Fibroblast of mammary gland (primary cell): ENCODE measurements around the gene FBH1.

Experiments
- DNase-seq: peaks from one replicate; pipeline ENCODE4 v3.0.0-alpha.2; 2010; ENCODE audit warnings: low read depth
- H3K4me3 ChIP-seq: 2 replicates; pipeline ENCODE4 v1.5.1; 2011; ENCODE audit warnings: low read depth, mild to moderate bottlenecking, low read length, moderate library complexity; ENCODE audit not compliant: control insufficient read depth
- CTCF ChIP-seq: conservative IDR thresholded peaks from 2 replicates; pipeline ENCODE4 v1.5.1; 2011; ENCODE audit warnings: low read depth, low read length, inconsistent platforms; ENCODE audit not compliant: control insufficient read depth, insufficient read depth

FBH1 gene

GRCh38 chr10:5951721-5952407, 61.8 kb downstream of the FBH1 start:
- no peak for TF ChIP-seq CTCF
- H3K4me3 ChIP-seq = no peak overlapping the region
- no peak for DNase-seq

GRCh38 chr10:5952731-5953385, 62.8 kb downstream of the FBH1 start:
- no peak overlapping the region for H3K4me3 ChIP-seq
- DNase-seq = no peak
- TF ChIP-seq CTCF = no peak

GRCh38 chr10:5953676-5954075, 63.6 kb downstream of the FBH1 start:
- H3K4me3 ChIP-seq = no peak overlapping the region
- no peak for TF ChIP-seq CTCF
- no peak for DNase-seq

- H3K4me3 ChIP-seq = no peak overlapping the region
- no peak for TF ChIP-seq CTCF
- no peak for DNase-seq
Observed at GRCh38 chr10:5956146-5956936, 66.3 kb downstream of the FBH1 start.

- DNase-seq = peak; percentile 38
- no peak overlapping the region for H3K4me3 ChIP-seq
- TF ChIP-seq CTCF = no peak
Observed at GRCh38 chr10:5958077-5958476, 68.0 kb downstream of the FBH1 start.

GRCh38 chr10:5958675-5959074, 68.6 kb downstream of the FBH1 start:
- H3K4me3 ChIP-seq = no peak overlapping the region
- TF ChIP-seq CTCF = no peak
- no peak for DNase-seq
